GM12878 (cell line): ENCODE results near the gene LAMA2.

Source experiments
- CTCF ChIP-seq, 3 experiments: IDR thresholded peaks in 2 of 3; conservative IDR thresholded peaks in 1 of 3; 2 replicates each; pipeline ENCODE4 v1.5.1; 2011; ENCODE audit warnings: low read depth in 3 of 3, low read length in 3 of 3, mild to moderate bottlenecking in 3 of 3, control low read depth in 2 of 3, moderate library complexity in 2 of 3, inconsistent platforms in 1 of 3, mixed read lengths in 1 of 3; ENCODE audit not compliant: control insufficient read depth in 2 of 3, insufficient read depth in 1 of 3; ENCODE audit errors: extremely low read depth in 1 of 3
- EP300 ChIP-seq, 2 experiments: fragments of 150-350 bp in 1 of 2; IDR thresholded peaks; 2 replicates each; pipeline ENCODE4 v1.6.1; 2011 to 2012; ENCODE audit warnings: low read depth in 2 of 2, low read length in 2 of 2, borderline replicate concordance in 1 of 2, improper control_type of control experiment in 1 of 2, inconsistent platforms in 1 of 2; ENCODE audit not compliant: control insufficient read depth in 1 of 2
- EZH2 ChIP-seq: IDR thresholded peaks from 2 replicates; pipeline ENCODE4 v1.6.1; 2012; ENCODE audit warnings: low read depth, mild to moderate bottlenecking, control low read depth, inconsistent platforms, low read length, borderline replicate concordance; ENCODE audit not compliant: control insufficient read depth
- TARDBP ChIP-seq: IDR thresholded peaks from 2 replicates; pipeline ENCODE4 v1.6.1; 2016; ENCODE audit warnings: borderline replicate concordance
- TF ChIP-seq, protein P1 (sequence below): fragments of 450-650 bp; formaldehyde crosslinking; IDR thresholded peaks from 2 replicates; pipeline ENCODE4 v1.5.0; 2022; ENCODE audit warnings: mild to moderate bottlenecking, missing genetic modification characterization

DNA sequence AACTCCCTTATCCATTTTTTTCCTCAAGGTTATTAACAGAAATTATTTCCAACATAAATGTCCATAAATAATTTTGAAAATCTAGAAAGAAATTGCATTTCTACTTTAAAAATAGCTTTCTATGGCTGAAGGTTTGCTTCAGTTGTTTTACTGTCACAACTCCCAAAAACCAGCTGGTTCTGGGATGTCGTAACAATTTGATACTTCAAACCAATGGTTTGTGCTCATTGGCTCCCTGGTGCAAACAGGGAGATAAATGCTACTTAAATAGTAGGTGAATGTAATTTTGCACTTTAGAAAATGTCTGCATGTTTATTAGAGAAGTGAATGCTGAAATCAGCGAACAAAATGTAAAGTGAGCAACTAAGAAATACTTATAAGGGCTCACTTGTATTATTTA lies 31.1 kb downstream of the LAMA2 start:
- TF ChIP-seq CTCF (IDR thresholded peaks at IDR 0.05 in 2 of 3, conservative IDR thresholded peaks at IDR 0.05 in 1 of 3; ENCODE audit: control insufficient read depth in 2 of 3, extremely low read depth in 1 of 3, insufficient read depth in 1 of 3, low read depth in 3 of 3, low read length in 3 of 3), result no peak
- no peak for TF ChIP-seq EP300 (IDR thresholded peaks at IDR 0.05; ENCODE audit: borderline replicate concordance in 1 of 2, control insufficient read depth in 1 of 2, low read depth in 2 of 2, low read length in 2 of 2)
- no peak for TF ChIP-seq TARDBP
- TF ChIP-seq, protein P1, sequence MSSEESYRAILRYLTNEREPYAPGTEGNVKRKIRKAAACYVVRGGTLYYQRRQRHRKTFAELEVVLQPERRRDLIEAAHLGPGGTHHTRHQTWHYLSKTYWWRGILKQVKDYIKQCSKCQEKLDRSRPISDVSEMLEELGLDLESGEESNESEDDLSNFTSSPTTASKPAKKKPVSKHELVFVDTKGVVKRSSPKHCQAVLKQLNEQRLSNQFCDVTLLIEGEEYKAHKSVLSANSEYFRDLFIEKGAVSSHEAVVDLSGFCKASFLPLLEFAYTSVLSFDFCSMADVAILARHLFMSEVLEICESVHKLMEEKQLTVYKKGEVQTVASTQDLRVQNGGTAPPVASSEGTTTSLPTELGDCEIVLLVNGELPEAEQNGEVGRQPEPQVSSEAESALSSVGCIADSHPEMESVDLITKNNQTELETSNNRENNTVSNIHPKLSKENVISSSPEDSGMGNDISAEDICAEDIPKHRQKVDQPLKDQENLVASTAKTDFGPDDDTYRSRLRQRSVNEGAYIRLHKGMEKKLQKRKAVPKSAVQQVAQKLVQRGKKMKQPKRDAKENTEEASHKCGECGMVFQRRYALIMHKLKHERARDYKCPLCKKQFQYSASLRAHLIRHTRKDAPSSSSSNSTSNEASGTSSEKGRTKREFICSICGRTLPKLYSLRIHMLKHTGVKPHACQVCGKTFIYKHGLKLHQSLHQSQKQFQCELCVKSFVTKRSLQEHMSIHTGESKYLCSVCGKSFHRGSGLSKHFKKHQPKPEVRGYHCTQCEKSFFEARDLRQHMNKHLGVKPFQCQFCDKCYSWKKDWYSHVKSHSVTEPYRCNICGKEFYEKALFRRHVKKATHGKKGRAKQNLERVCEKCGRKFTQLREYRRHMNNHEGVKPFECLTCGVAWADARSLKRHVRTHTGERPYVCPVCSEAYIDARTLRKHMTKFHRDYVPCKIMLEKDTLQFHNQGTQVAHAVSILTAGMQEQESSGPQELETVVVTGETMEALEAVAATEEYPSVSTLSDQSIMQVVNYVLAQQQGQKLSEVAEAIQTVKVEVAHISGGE (CRISPR knock-in tag), result no peak
- TF ChIP-seq EZH2, result no peak
